HFF-Myc (cell line): ENCODE data around the gene NAA10.

Source experiments
- DNase-seq: peaks from one replicate; pipeline ENCODE4 v3.0.0-alpha.2; 2011; ENCODE audit warnings: low read depth; ENCODE audit errors: extremely low read depth
- H3K4me3 ChIP-seq: replicated peaks from 2 replicates; pipeline ENCODE4 v1.5.1; 2011; ENCODE audit warnings: low read depth, mild to moderate bottlenecking, control low read depth, low read length
- CTCF ChIP-seq: IDR thresholded peaks from 2 replicates; pipeline ENCODE4 v1.5.1; 2012; ENCODE audit warnings: mild to moderate bottlenecking, low read depth, low read length, control low read depth; ENCODE audit errors: missing control alignments

NAA10 gene

GRCh38 chrX:153905481-153906095, 29.2 kb downstream of the NAA10 start:
- TF ChIP-seq CTCF, result no peak
- DNase-seq, result no peak
- H3K4me3 ChIP-seq, result no peak overlapping the region

- no peak for DNase-seq
- TF ChIP-seq CTCF, result no peak
- H3K4me3 ChIP-seq, result no peak within 1 kb of the TSS
Observed at GRCh38 chrX:153903991-153904957, 30.6 kb downstream of the NAA10 start, which contains the start of gene AVPR2. Gene AVPR2, plus strand, starts transcription at chrX:153904673. Its CDS starts 473 bp downstream, at chrX:153905146.

- TF ChIP-seq CTCF, result no peak
- H3K4me3 ChIP-seq, result no peak overlapping the region
- DNase-seq, result no peak
Observed at GRCh38 chrX:153903238-153903980, 31.4 kb downstream of the NAA10 start.

GRCh38 chrX:153902385-153902784, 32.5 kb downstream of the NAA10 start:
- DNase-seq, result no peak
- no peak overlapping the region for H3K4me3 ChIP-seq
- no peak for TF ChIP-seq CTCF

- no peak for DNase-seq
- H3K4me3 ChIP-seq, result no peak overlapping the region
- no peak for TF ChIP-seq CTCF
Observed at GRCh38 chrX:153901753-153902140, 33.1 kb downstream of the NAA10 start.

- TF ChIP-seq CTCF, result no peak
- H3K4me3 ChIP-seq, result no peak overlapping the region
- peak; percentile 20 for DNase-seq
Observed at GRCh38 chrX:153900831-153901752, 33.7 kb downstream of the NAA10 start.
